Cardiac atrium fibroblast (primary cell): ENCODE results near the gene CCDC106. TPM values are rescaled to one million over a fixed set of nuclear protein-coding genes. Genes with fewer than 3 reads are reported as not detected.

Experiments
- total RNA-seq: library from RNA; depleted of rRNA; stranded (reverse); fragments of >200 nt; gene quantifications from 2 replicates; pipeline ENCODE4 v1.2.3, GENCODE V29; 2015

CCDC106 gene
- total RNA-seq: 8.5 and 20.3 TPM in 2 replicates

DNA sequence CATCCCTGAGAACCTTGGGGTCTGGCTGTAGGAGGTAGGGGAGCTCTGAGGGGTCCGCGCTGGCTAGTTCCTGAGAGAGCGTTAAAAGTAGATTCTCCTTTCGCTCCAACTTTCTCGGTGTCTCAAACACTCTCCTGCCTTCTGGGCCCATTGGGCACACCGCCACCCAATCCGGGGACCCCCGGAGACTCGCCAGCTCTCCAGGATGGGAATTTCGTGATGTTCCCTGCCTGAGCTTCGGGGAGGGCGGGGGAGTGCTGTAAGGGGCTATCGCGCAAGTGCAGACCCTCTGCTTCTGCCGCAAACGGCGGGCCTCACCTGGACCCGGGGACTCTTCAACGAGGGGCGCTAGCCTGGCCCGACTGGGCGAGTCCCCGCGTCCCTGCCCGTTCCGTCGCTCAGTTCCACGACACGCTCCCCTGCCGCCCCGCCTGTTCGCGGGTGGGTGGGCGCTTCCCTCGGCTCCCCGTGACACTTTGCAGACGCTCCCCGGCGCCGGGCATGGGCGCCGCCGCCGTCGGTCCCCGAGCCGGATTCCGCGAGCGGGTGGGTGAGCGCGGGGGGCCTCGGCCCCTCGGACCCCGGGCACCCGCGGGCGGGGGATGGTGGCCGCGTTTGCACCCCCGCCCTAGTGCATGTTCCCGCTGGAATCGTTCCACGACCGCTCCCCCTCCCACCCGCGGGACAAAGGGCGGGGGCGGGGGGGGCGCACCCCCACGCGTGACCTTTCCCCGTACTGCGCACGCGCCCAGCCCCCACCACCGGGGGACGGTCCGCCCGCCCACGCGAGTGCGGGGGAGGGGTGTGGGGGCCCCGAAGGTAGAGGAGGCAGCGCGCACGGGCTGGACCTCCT is at the start of gene CCDC106:
CCDC106 (plus strand) TSS at position 481 of the 853 bp plus-strand sequence. CDS start 835 bp downstream, outside the sequence.

DNA sequence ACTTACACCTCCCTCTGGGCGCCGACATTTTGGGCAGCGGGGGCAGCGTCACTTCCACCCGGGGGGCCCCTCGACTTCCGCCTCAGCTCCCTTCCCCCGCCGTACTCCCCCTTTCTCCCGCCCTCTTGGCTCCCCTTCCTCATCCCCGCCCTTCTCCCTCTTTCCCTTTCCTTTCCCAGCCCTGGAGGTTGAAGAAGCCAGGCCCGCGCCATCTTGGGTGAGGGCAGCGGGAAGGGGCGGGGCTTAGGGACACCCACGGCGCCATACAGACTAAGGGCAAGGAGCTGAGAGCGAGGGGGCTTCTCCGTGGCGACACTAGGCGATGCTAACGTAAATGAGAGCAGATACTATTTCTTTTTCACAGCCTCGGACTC is 48.6 kb upstream of the CCDC106 start, which contains the start of gene FIZ1:
FIZ1 (minus strand) TSS at position 50 of the 374 bp plus-strand sequence. CDS start 1,652 bp downstream, outside the sequence.

DNA sequence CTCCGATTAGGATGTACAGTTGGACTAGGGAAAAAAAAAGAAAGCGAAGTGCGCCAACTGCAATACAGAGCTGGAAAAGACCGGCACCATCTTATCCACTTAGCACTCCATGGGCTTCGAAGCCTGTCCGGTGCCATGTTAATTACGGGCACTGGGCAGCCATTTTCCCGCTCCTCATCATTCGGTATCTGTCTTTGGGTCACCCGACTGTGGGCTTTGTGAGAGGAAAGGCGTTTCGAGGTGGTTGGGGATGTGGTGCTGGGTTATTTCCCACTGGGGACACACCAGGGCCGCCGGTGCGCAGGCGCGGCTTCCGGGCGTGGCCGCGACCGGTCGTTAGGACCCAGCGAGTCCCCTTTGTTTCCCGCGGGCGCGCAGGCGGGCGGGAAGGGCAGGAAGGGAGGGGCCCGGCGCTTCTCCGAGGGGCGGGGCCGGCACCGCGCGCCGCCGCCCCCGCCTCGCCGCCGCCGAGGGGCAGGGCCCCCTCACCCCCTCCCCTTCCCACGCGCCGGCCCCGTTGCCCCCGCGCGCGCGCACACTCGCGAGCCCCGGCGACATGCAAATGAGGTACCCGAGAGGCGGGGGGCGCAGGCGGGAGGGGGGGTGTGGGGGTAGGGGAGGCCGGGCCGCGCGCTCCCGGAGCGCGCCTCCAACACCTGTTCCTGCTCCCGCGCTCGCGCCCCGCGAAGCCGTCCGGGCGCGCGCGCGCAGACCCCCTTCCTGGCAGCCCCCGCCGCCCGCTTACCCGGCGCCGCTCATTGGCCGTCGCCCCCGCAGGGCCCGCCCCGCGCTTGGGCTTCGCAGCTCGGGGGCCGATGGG is 48.0 kb upstream of the CCDC106 start, which contains the start of gene ZNF524:
ZNF524 (plus strand) TSS at position 447 of the 820 bp plus-strand sequence. CDS start 1,825 bp downstream, outside the sequence.

DNA sequence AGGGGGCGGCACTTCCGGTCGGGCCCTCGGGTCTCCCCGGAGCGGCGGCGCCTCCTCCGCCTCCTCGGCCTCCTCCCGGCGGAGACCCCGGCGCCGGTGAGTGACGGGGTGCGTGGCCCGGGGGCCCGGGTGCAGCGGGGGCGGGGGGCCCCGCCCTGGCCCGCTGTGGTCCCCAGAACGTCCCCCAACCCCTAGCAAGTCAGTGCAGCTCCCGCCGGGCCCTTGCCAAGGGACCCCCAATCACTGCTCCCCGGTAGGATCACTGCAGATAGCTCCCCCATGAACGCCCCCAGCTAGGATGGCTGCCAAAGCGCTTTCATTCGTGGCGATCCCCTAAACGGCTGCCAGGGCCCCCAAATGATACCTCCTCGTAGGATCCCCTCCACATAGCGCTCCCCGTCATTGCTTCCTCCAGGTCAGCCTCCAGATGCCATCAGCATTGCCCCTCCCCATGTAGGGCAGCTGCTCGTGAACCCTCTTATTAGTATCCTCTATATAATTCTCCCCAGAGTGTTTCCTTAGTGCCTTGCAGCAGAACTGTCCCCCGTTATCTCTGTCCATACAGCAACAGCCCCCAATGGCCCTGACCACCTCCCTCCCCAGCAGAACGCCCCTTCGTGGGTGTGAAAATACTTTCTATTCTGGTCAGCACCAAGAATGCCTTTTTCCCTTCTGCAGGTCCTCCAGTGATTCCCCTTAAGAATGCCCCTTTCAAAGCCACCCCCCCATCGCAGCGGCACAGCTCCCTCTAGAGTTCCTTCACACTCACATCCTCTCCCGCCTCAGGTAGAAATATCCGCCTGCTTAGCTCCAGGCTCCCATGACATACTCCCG is 42.2 kb upstream of the CCDC106 start, which contains the start of gene ZNF865:
ZNF865 (plus strand) TSS at position 11 of the 834 bp plus-strand sequence. CDS start 7,972 bp downstream, outside the sequence.

DNA sequence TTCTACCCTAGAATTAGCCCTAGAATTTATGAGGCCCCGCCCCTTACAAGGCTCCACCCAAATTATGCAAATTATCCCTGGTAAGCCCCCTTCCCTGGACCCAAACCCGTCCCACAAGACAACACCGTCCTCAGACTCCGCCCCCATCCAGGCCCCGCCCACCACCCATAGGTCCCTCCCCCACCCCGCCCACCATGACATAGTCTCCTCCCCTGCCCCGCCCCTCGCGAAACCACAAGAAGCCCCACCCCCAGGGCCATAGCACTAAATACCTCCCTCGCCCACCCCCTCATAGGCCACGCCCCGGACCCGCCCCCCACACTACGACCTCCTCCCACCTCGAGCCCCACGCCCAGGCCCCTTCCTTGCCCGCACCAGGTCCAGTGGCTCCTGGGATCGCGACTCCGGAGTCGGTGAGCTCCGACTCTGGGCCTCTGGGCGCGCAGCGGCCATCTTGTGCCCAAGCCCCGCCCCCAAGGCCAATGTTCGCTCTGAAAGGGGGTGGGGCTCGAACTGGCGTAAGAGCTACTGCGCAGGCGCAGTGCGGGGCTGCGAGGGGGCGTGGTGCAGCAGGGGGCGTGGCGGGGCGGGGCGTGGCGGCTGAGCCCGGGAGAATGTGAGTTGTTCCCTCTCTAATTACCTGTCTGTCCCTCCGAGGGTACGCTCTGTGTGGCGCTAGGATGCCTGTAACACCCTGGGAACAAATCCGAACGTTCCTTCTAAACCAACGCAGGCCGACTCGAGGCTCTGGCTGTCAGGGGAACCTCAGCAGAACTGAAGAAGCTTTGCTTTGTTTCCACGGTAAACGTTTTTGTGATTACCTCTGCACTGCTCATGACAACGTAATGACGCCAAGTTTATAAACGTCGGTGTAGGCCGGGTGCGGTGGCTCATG is 23.7 kb upstream of the CCDC106 start, which contains the start of gene ZNF784:
ZNF784 (minus strand) TSS at position 458 of the 895 bp plus-strand sequence; CDS start at position 453, 5 bp downstream.

DNA sequence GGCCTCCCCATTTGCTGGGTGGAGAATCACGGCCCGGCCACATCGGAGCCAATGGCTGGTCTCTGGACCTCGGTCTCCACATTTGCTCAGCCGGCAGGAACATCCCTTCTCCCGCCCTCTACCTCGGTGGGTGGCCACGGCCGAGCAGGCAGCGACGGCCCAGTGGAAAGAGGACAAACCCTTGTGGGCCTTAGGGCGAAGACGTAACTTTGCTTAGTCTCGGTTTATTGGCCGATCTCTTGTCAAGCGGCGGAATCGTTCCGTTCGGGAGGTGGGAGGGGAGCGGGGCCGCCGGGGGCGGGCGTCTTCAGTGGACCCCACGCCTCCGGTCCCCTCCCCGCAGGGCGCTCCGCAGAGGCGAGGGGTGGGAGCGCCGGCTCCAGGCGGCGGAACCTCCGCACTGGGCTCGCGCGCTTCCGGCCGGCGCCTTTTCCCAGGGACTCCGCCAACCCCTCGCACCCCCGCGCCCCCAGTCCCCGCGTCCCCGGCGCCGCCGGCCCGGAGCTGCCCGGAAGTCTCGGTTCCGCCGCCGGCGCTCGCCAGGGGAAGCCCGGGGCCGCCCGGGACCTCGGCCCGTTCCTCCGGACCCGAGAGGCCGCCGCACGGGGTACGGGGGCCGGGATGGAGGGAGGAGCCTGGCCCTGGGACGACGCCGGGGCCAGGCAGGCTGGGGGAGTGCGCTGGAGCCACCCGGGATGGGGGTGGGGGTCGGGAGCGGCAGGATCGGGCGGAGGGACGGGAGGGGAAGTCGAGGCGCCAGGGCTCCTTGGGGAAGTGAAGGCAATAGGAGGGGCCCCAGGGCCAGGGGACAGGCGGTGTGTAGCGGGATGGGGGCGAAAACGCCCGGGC is 7.2 kb upstream of the CCDC106 start, which contains the start of gene ZNF580:
ZNF580 (plus strand) TSS at position 426 of the 849 bp plus-strand sequence. CDS start 1,507 bp downstream, outside the sequence.

DNA sequence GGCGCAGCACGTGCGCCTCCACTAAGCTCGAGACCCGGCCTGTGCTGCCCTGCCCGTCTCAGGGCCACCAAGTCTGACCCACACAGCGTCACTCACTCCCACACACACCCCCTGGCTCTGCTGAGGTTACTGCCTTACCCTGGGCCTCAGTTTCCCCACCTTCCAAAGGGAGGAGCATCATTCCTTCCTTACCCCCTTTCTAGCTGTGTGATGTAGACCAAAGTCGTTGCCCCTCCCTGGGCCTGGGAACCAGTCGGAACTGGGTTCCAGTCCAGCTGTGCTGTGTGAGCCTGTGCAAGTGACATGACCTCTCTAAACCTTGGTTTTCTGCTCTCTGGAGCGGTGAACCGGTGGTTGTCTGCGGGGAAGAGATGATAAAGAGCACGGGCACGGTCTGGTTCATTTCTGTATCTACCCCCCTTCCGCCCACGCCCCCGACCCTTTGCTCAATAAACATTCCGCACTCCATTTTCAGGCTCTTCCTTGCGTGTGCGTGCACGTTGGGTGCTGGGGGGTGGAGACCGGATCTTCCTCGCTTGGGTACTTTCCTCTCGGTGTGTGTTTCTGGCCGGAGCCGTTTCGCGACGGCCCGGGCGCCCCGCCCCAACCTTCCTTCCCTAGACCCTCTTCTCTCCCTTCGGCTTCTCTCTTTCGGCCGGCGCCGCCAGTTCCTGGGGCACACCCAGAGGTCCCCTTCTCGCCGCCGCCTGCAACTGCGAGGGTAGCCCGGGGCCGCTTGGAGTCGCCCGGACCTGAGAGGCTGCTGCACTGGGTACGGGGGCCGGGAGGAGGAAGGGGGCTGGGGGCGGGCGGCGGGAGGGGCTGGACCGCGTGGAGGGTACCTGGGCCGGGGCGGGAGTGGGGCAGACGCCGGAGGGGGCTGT is 4.8 kb upstream of the CCDC106 start, which contains the start of gene ZNF581:
ZNF581 (plus strand) TSS at position 647 of the 884 bp plus-strand sequence. CDS start 923 bp downstream, outside the sequence.

DNA sequence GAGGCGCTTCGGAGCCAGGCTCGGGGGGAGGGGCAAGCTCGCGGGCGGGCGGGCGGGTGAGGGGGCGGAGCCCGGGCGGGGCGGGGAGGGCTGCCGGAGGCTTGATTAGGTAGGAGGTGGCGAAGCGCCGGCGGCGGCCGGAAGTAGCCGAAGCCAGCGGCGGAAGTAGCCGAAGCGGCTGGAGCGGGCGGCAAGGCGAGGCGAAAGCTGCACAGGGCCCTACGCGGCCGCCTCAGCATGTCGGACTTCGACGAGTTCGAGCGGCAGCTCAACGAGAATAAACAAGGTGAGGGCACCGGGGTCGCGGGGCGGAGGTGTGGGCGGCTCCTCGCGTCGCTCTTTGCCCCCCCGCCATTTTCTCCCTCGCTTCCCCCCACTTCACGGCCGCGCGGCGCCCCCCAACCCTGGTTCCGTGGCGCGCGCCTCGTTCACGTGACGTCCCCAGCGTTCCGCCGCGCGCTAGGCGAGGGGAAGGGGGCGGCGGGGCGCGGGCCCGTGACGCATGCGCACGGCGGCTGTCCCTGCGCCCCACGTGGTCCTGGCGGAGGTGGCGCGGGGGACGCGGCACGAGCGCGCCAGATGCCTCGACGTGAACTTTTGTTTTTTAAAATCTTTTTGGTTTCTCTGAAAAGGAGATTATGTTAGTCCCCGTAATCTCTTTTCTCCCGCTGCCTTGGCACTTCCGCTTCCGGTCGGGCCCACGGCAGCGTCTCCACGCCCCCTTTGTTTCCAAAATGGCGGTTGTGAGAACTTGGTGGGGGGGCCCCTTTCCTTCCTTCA is 7.0 kb downstream of the CCDC106 start, which contains the start of gene U2AF2:
U2AF2 (plus strand) TSS at position 168 of the 780 bp plus-strand sequence; CDS start at position 238, 70 bp downstream.

DNA sequence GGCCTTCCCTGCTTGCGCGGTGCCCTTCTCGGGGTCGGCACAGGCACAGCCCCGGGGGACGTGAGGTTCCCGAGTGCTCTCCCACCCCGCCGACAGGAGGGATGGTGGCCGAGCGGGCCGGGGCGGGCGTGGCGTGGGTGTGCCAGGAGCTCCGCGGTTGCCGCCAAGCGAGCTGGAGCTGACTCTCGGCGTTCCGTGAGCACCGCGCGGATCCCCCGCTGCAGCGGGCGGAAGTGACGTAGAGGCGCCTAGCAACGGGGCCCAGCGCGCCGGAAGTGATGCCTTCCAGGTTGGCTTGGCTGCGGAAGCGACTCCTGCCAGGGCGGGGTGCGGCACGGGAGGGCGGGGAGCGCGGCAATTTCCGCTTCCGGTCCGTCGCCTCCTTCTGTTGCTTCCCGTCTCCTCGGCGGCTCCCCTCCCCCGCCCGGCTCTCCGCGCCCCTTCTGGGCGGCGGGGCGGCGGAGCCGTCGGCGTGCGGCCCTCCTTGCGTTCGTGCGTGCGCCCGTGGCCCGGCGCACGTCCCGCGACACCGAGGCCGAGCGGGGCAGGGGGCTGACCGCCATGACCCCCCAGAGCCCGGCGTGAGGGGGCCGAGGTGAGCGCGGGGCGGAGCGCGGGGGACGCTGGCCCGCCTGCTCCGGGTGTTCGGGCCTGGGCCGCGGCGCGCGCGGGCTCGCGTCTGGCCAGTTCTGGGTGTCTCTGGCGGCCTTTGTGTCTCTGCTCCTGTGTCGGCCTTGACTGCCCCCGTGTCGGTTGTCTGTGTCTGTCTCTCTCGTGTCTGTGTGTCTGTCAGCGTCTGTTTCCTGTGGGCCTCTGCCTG is 27.0 kb downstream of the CCDC106 start, which contains the start of gene EPN1:
EPN1 (plus strand) TSS at position 386 of the 820 bp plus-strand sequence. CDS start 3,402 bp downstream, outside the sequence.

Other genes with a start within 250 kb of the CCDC106 start
- 40.5 and 48.0 TPM in 2 replicates for gene UBE2S, start 240.4 kb upstream of the CCDC106 start, total RNA-seq
- not detected in 2 replicates for gene SHISA7, start 204.9 kb upstream of the CCDC106 start, total RNA-seq
- gene ISOC2, start 186.6 kb upstream of the CCDC106 start, total RNA-seq: 94.4 and 116 TPM in 2 replicates
- not detected in 2 replicates for gene C19orf85, start 183.5 kb upstream of the CCDC106 start, total RNA-seq
- 2.4 and 12.8 TPM in 2 replicates for gene ZNF628, start 171.6 kb upstream of the CCDC106 start, total RNA-seq
- gene NAT14, start 163.0 kb upstream of the CCDC106 start, total RNA-seq: 10.7 and 13.0 TPM in 2 replicates
- 7.0 and 7.9 TPM in 2 replicates for gene SSC5D, start 159.8 kb upstream of the CCDC106 start, total RNA-seq
- not detected in 2 replicates for gene SBK2, start 111.1 kb upstream of the CCDC106 start, total RNA-seq
- gene SBK3, start 102.7 kb upstream of the CCDC106 start, total RNA-seq: not detected in 2 replicates
- 4.5 and 6.5 TPM in 2 replicates for gene ZNF579, start 67.4 kb upstream of the CCDC106 start, total RNA-seq
- 2.6 and 7.6 TPM in 2 replicates for gene FIZ1, start 48.7 kb upstream of the CCDC106 start, total RNA-seq
- 5.4 and 8.1 TPM in 2 replicates for gene ZNF524, start 47.9 kb upstream of the CCDC106 start, total RNA-seq
- gene ZNF865, start 42.6 kb upstream of the CCDC106 start, total RNA-seq: 2.9 and 5.8 TPM in 2 replicates
- gene ZNF784, start 23.6 kb upstream of the CCDC106 start, total RNA-seq: 2.9 and 6.1 TPM in 2 replicates
- gene ZNF580, start 7.2 kb upstream of the CCDC106 start, total RNA-seq: 10.0 and 22.4 TPM in 2 replicates
- gene ZNF581, start 4.6 kb upstream of the CCDC106 start, total RNA-seq: 20.0 and 43.3 TPM in 2 replicates
- 88.6 and 122 TPM in 2 replicates for gene U2AF2, start 6.8 kb downstream of the CCDC106 start, total RNA-seq
- 128 and 139 TPM in 2 replicates for gene EPN1, start 27.0 kb downstream of the CCDC106 start, total RNA-seq
- not detected in 2 replicates for gene NLRP9, start 90.2 kb downstream of the CCDC106 start, total RNA-seq
- not detected in 2 replicates for gene RFPL4A, start 110.9 kb downstream of the CCDC106 start, total RNA-seq
- not detected in 2 replicates for gene RFPL4AL1, start 120.9 kb downstream of the CCDC106 start, total RNA-seq
- not detected in 2 replicates for gene NLRP11, start 183.8 kb downstream of the CCDC106 start, total RNA-seq
- gene NLRP4, start 188.3 kb downstream of the CCDC106 start, total RNA-seq: not detected in 2 replicates